Neuronal stem cell (in vitro differentiated cells): Measurements from ENCODE around the gene GNAT1.

Source experiments
- DNase-seq: peaks from one replicate; pipeline ENCODE4 v3.0.0-alpha.2; 2013; ENCODE audit warnings: low spot score
- H2AFZ ChIP-seq: one replicate; pipeline ENCODE4 v1.6.1; 2013; ENCODE audit warnings: mild to moderate bottlenecking, low read length, inconsistent platforms
- H2AK5ac ChIP-seq: 2 replicates; pipeline ENCODE4 v1.6.1; 2013; ENCODE audit warnings: low read depth, mild to moderate bottlenecking, inconsistent platforms, low read length, moderate library complexity, mixed read lengths
- H2BK120ac ChIP-seq: 2 replicates; pipeline ENCODE4 v1.6.1; 2013; ENCODE audit warnings: low read depth, mild to moderate bottlenecking, inconsistent platforms, low read length, moderate library complexity, mixed read lengths
- H2BK12ac ChIP-seq: one replicate; pipeline ENCODE4 v1.6.1; 2013; ENCODE audit warnings: low read length, inconsistent platforms
- H2BK15ac ChIP-seq: 2 replicates; pipeline ENCODE4 v1.6.1; 2013; ENCODE audit warnings: mild to moderate bottlenecking, low read length, inconsistent platforms, mixed read lengths
- H2BK5ac ChIP-seq: one replicate; pipeline ENCODE4 v1.6.1; 2013; ENCODE audit warnings: inconsistent platforms, mild to moderate bottlenecking, low read length, moderate library complexity
- H3K14ac ChIP-seq: one replicate; pipeline ENCODE4 v1.6.1; 2013; ENCODE audit warnings: low read length, inconsistent platforms
- H3K18ac ChIP-seq: 2 replicates; pipeline ENCODE4 v1.6.1; 2013; ENCODE audit warnings: low read length, inconsistent platforms
- H3K23ac ChIP-seq: 2 replicates; pipeline ENCODE4 v1.6.1; 2013; ENCODE audit warnings: low read depth, mild to moderate bottlenecking, mixed read lengths, low read length, inconsistent platforms; ENCODE audit not compliant: poor library complexity
- H3K27ac ChIP-seq: replicated peaks from 3 replicates; pipeline ENCODE4 v1.5.1; 2013; ENCODE audit warnings: low read length, inconsistent platforms
- H3K27me3 ChIP-seq, 3 experiments: 2 replicates each; pipeline ENCODE4 v1.6.1; 2013; ENCODE audit warnings: low read length in 3 of 3, mild to moderate bottlenecking in 2 of 3, inconsistent platforms in 1 of 3, low read depth in 1 of 3, mixed read lengths in 1 of 3, moderate library complexity in 1 of 3; ENCODE audit not compliant: control insufficient read depth in 3 of 3, insufficient read depth in 3 of 3
- H3K36me3 ChIP-seq, 2 donors: replicated peaks in 1 of 2; 2 replicates each; pipeline ENCODE4 v1.6.1; 2013; ENCODE audit warnings: low read length in 2 of 2; ENCODE audit not compliant: control insufficient read depth in 2 of 2, insufficient read depth in 2 of 2
- H3K4ac ChIP-seq: 2 replicates; pipeline ENCODE4 v1.6.1; 2013; ENCODE audit warnings: inconsistent platforms, mild to moderate bottlenecking, low read length, moderate library complexity
- H3K4me1 ChIP-seq, 2 donors: 1 replicate in 1 of 2; 2 replicates in 1 of 2; pipeline ENCODE4 v1.6.1; 2013; ENCODE audit warnings: low read length in 2 of 2, low read depth in 1 of 2; ENCODE audit not compliant: control insufficient read depth in 2 of 2, insufficient read depth in 1 of 2
- H3K4me2 ChIP-seq: one replicate; pipeline ENCODE4 v1.6.1; 2013; ENCODE audit warnings: mild to moderate bottlenecking, low read length, inconsistent platforms; ENCODE audit not compliant: insufficient read depth, poor library complexity, severe bottlenecking
- H3K4me3 ChIP-seq, 2 donors: 2 replicates each; pipeline ENCODE4 v1.5.1; 2013; ENCODE audit warnings: low read length in 2 of 2, mild to moderate bottlenecking in 2 of 2, inconsistent platforms in 1 of 2, moderate library complexity in 1 of 2
- H3K79me1 ChIP-seq: one replicate; pipeline ENCODE4 v1.6.1; 2013; ENCODE audit warnings: low read depth, mild to moderate bottlenecking, inconsistent platforms, low read length, moderate library complexity
- H3K9ac ChIP-seq: one replicate; pipeline ENCODE4 v1.6.1; 2013; ENCODE audit warnings: mild to moderate bottlenecking, low read depth, low read length, inconsistent platforms; ENCODE audit not compliant: poor library complexity
- H3K9me3 ChIP-seq, 2 donors: replicated peaks in 1 of 2; 2 replicates each; pipeline versions ENCODE3 to v1.6.1; 2013; ENCODE audit warnings: low read length in 2 of 2, mild to moderate bottlenecking in 2 of 2, inconsistent platforms in 1 of 2, low read depth in 1 of 2, mixed read lengths in 1 of 2, moderate library complexity in 1 of 2; ENCODE audit not compliant: control insufficient read depth in 2 of 2, insufficient read depth in 1 of 2
- H4K8ac ChIP-seq: one replicate; pipeline ENCODE4 v1.6.1; 2013; ENCODE audit warnings: low read depth, mild to moderate bottlenecking, inconsistent platforms, low read length, moderate library complexity
- H4K91ac ChIP-seq: one replicate; pipeline ENCODE4 v1.6.1; 2013; ENCODE audit warnings: low read length, low read depth, mild to moderate bottlenecking, inconsistent platforms; ENCODE audit not compliant: poor library complexity
- WGBS, 2 donors: extraction: QIAGEN DNeasy Blood & Tissue Kit; methylation state at CpG; one replicate each; pipeline ENCODE4 v1.1.7; 2013; ENCODE audit warnings: missing lambda C conversion rate in 2 of 2, mixed read lengths in 1 of 2; ENCODE audit not compliant: insufficient read length in 2 of 2, insufficient replicate concordance in 1 of 2; ENCODE audit errors: extremely low coverage in 2 of 2; 5-methylcytosine and 5-hydroxymethylcytosine counted together

Gene GNAT1

GRCh38 chr3:50238549-50239026 is 47.2 kb downstream of the GNAT1 start:
- Histone ChIP-seq H4K8ac (no peak overlapping the region), H2BK5ac (no peak overlapping the region), H3K9ac (peak overlapping the region; percentile 88), H3K4me2 (peak overlapping the region; percentile 89), H3K27ac (peak overlapping the region; percentile 75), H3K4ac (no peak overlapping the region), H3K23ac (no peak overlapping the region), H2AK5ac (peak overlapping the region; percentile 59), H3K18ac (peak overlapping the region; percentile 5), H2AFZ (no peak overlapping the region), H4K91ac (peak overlapping the region; percentile 74), H2BK12ac (peak overlapping the region; percentile 14), H3K27me3 (no peaks in the 10 kb centered on the region), H3K14ac (peak overlapping the region; percentile 10), H3K4me1 (peaks cover 48 to 56% of the 10 kb centered on the region in 2 donors), H2BK15ac (no peak overlapping the region), H2BK120ac (no peak overlapping the region), H3K36me3 (peaks cover 4 to 39% of the 10 kb centered on the region in 2 donors), H3K4me3 (peak overlapping the region; percentile 90 to 94), H3K9me3 (no peaks in the 10 kb centered on the region), H3K79me1 (peaks cover 11% of the 10 kb centered on the region)
- WGBS, 2 donors, result no CpG with 5 or more reads among the region's 7 CpGs
- DNase-seq, result no peak

- no peak overlapping the region for H2AFZ ChIP-seq
- peaks cover 5 to 47% of the 10 kb centered on the region in 2 donors for H3K36me3 ChIP-seq
- no peak overlapping the region for H4K8ac ChIP-seq
- H3K9ac ChIP-seq, result no peak overlapping the region
- no peak overlapping the region for H4K91ac ChIP-seq
- no CpG with 5 or more reads among the region's 4 CpGs for WGBS, 2 donors
- H2BK15ac ChIP-seq, result no peak overlapping the region
- H3K4ac ChIP-seq, result no peak overlapping the region
- H3K9me3 ChIP-seq, result no peaks in the 10 kb centered on the region
- peak overlapping the region; percentile 38 for H3K4me2 ChIP-seq
- peaks cover 46 to 60% of the 10 kb centered on the region in 2 donors for H3K4me1 ChIP-seq
- peaks cover 12% of the 10 kb centered on the region for H3K79me1 ChIP-seq
- DNase-seq, result no peak
- H2AK5ac ChIP-seq, result no peak overlapping the region
- no peaks in the 10 kb centered on the region for H3K27me3 ChIP-seq
- no peak overlapping the region for H3K4me3 ChIP-seq
- no peak overlapping the region for H3K14ac ChIP-seq
- H3K27ac ChIP-seq, result peak overlapping the region; percentile 75
- H2BK5ac ChIP-seq, result no peak overlapping the region
- no peak overlapping the region for H2BK12ac ChIP-seq
- H2BK120ac ChIP-seq, result no peak overlapping the region
- H3K18ac ChIP-seq, result peak overlapping the region; percentile 50
- H3K23ac ChIP-seq, result no peak overlapping the region
Observed at GRCh38 chr3:50239649-50240048, 48.2 kb downstream of the GNAT1 start.

- Histone ChIP-seq H3K4me2 (peak overlapping the region; percentile 59), H4K8ac (no peak overlapping the region), H3K23ac (peak overlapping the region; percentile 56), H2AK5ac (peak overlapping the region; percentile 100), H3K9me3 (no peaks in the 10 kb centered on the region), H2AFZ (no peak overlapping the region), H2BK120ac (no peak overlapping the region), H3K36me3 (peaks cover 5 to 49% of the 10 kb centered on the region in 2 donors), H3K27ac (peak overlapping the region; percentile 96), H3K4me3 (peak overlapping the region in 1 of 2 donors; percentile 51), H2BK15ac (peak overlapping the region; percentile 98), H3K79me1 (peaks cover 14% of the 10 kb centered on the region), H4K91ac (no peak overlapping the region), H3K4me1 (peaks cover 54 to 63% of the 10 kb centered on the region in 2 donors), H2BK5ac (peak overlapping the region; percentile 99), H3K14ac (no peak overlapping the region), H3K18ac (peak overlapping the region; percentile 97), H3K27me3 (no peaks in the 10 kb centered on the region), H3K9ac (peak overlapping the region; percentile 61), H2BK12ac (peak overlapping the region; percentile 78), H3K4ac (no peak overlapping the region)
- WGBS, 2 donors, result no CpG with 5 or more reads among the region's 4 CpGs
- peak; percentile 87 for DNase-seq
Observed at GRCh38 chr3:50241163-50241562, 49.8 kb downstream of the GNAT1 start.

GRCh38 chr3:50241713-50242380 is 50.4 kb downstream of the GNAT1 start:
- peak overlapping the region; percentile 99 for H2BK5ac ChIP-seq
- no peak overlapping the region for H2AFZ ChIP-seq
- H3K4me1 ChIP-seq, result peaks cover 60 to 69% of the 10 kb centered on the region in 2 donors
- no peaks in the 10 kb centered on the region for H3K9me3 ChIP-seq
- H3K23ac ChIP-seq, result peak overlapping the region; percentile 29
- H3K4me2 ChIP-seq, result peak overlapping the region; percentile 51
- H3K18ac ChIP-seq, result peak overlapping the region; percentile 92
- H3K27ac ChIP-seq, result peak overlapping the region; percentile 96
- peak overlapping the region; percentile 61 for H3K9ac ChIP-seq
- peak overlapping the region; percentile 83 for H2BK120ac ChIP-seq
- H3K79me1 ChIP-seq, result peaks cover 17% of the 10 kb centered on the region
- no peak for DNase-seq
- H3K27me3 ChIP-seq, result no peaks in the 10 kb centered on the region
- peak overlapping the region; percentile 89 for H3K4ac ChIP-seq
- WGBS, 2 donors, result no CpG with 5 or more reads among the region's 7 CpGs
- peak overlapping the region; percentile 98 for H2BK15ac ChIP-seq
- H4K8ac ChIP-seq, result peak overlapping the region; percentile 70
- H2BK12ac ChIP-seq, result peak overlapping the region; percentile 98
- peak overlapping the region; percentile 78 for H3K14ac ChIP-seq
- peaks cover 5 to 52% of the 10 kb centered on the region in 2 donors for H3K36me3 ChIP-seq
- peak overlapping the region; percentile 98 for H4K91ac ChIP-seq
- H2AK5ac ChIP-seq, result peak overlapping the region; percentile 100
- peak overlapping the region in 1 of 2 donors; percentile 51 for H3K4me3 ChIP-seq
